BE2C (cell line): Measurements from ENCODE around the gene SLC22A17.
A peak's percentile ranks its signal among the peaks of the same experiment; 100 is the strongest.

Experiments
- DNase-seq: peaks from one replicate; pipeline ENCODE4 v3.0.0-alpha.2; 2020
- H3K27me3 ChIP-seq: fragments of 250-450 bp; sonication (Bioruptor Pico); 2 replicates; pipeline ENCODE4 v1.5.1; 2020; ENCODE audit warnings: mild to moderate bottlenecking
- H3K36me3 ChIP-seq: fragments of 250-450 bp; sonication (Bioruptor Pico); 2 replicates; pipeline ENCODE4 v1.5.1; 2020; ENCODE audit warnings: mild to moderate bottlenecking
- H3K4me1 ChIP-seq: fragments of 250-450 bp; sonication (Bioruptor Pico); 2 replicates; pipeline ENCODE4 v1.5.1; 2020
- H3K4me3 ChIP-seq: 2 replicates; pipeline ENCODE4 v1.5.1; 2011; ENCODE audit warnings: low read depth, low read length
- H3K9me3 ChIP-seq: fragments of 250-450 bp; sonication (Bioruptor Pico); 2 replicates; pipeline ENCODE4 v1.5.1; 2020
- CTCF ChIP-seq: IDR thresholded peaks from 2 replicates; pipeline ENCODE4 v1.5.1; 2012; ENCODE audit warnings: mild to moderate bottlenecking, low read depth, low read length

SLC22A17 gene

GRCh38 chr14:23379366-23380196 is 26.9 kb upstream of the SLC22A17 start:
- Histone ChIP-seq H3K36me3 (no peaks in the 10 kb centered on the region), H3K9me3 (no peaks in the 10 kb centered on the region), H3K4me1 (no peaks in the 10 kb centered on the region), H3K4me3 (no peak overlapping the region), H3K27me3 (no peaks in the 10 kb centered on the region; the same call in 1 of the 2 replicates)
- DNase-seq = peak; percentile 70
- TF ChIP-seq CTCF = peak; percentile 94

- no peaks in the 10 kb centered on the region; the same call in 1 of the 2 replicates for H3K27me3 ChIP-seq
- H3K4me3 ChIP-seq = no peak overlapping the region
- no peaks in the 10 kb centered on the region for H3K36me3 ChIP-seq
- no peak for TF ChIP-seq CTCF
- DNase-seq = no peak
- no peaks in the 10 kb centered on the region for H3K4me1 ChIP-seq
- no peaks in the 10 kb centered on the region for H3K9me3 ChIP-seq
Measured at GRCh38 chr14:23378612-23379220, 26.0 kb upstream of the SLC22A17 start.

- H3K27me3 ChIP-seq = no peaks in the 10 kb centered on the region; the same call in 1 of the 2 replicates
- H3K9me3 ChIP-seq = no peaks in the 10 kb centered on the region
- H3K36me3 ChIP-seq = no peaks in the 10 kb centered on the region
- no peak for TF ChIP-seq CTCF
- no peak overlapping the region for H3K4me3 ChIP-seq
- DNase-seq = no peak
- no peaks in the 10 kb centered on the region for H3K4me1 ChIP-seq
Measured at GRCh38 chr14:23377573-23378563, 25.2 kb upstream of the SLC22A17 start.

- no peaks in the 10 kb centered on the region; the same call in 1 of the 2 replicates for H3K27me3 ChIP-seq
- no peaks in the 10 kb centered on the region for H3K9me3 ChIP-seq
- no peaks in the 10 kb centered on the region for H3K36me3 ChIP-seq
- no peaks in the 10 kb centered on the region for H3K4me1 ChIP-seq
- no peak for TF ChIP-seq CTCF
- no peak overlapping the region for H3K4me3 ChIP-seq
- no peak for DNase-seq
Measured at GRCh38 chr14:23377198-23377550, 24.5 kb upstream of the SLC22A17 start.

- H3K9me3 ChIP-seq = no peaks in the 10 kb centered on the region
- no peaks in the 10 kb centered on the region for H3K4me1 ChIP-seq
- no peaks in the 10 kb centered on the region; the same call in 1 of the 2 replicates for H3K27me3 ChIP-seq
- no peak within 1 kb of the TSS for H3K4me3 ChIP-seq
- H3K36me3 ChIP-seq = no peaks in the 10 kb centered on the region
- no peak for DNase-seq
- TF ChIP-seq CTCF = no peak
Measured at GRCh38 chr14:23376482-23377197, 24.0 kb upstream of the SLC22A17 start, which contains the start of gene CMTM5. Gene CMTM5, plus strand, starts transcription at chr14:23377046. Its CDS starts 206 bp downstream, at chr14:23377252.
